Fibroblast of lung (primary cell): Measurements from ENCODE around the gene GRAMD2B.

Experiments
- CTCF ChIP-seq, 2 donors: IDR thresholded peaks in 1 of 2; conservative IDR thresholded peaks in 1 of 2; 1 replicate in 1 of 2; 2 replicates in 1 of 2; pipeline ENCODE4 v1.5.1; 2011 to 2012; ENCODE audit warnings: low read length in 2 of 2, control low read depth in 1 of 2, inconsistent platforms in 1 of 2, low read depth in 1 of 2, mild to moderate bottlenecking in 1 of 2
- EZH2 ChIP-seq: IDR thresholded peaks from 2 replicates; pipeline ENCODE4 v1.5.1; 2012; ENCODE audit warnings: low read length, control low read depth, mild to moderate bottlenecking; ENCODE audit errors: missing control alignments

- TF ChIP-seq EZH2 (no peak), CTCF (conservative IDR thresholded peaks at IDR 0.05 in 1 of 2, IDR thresholded peaks at IDR 0.05 in 1 of 2; ENCODE audit: low read depth in 1 of 2, low read length in 2 of 2) (no peak)
Measured at GRCh38 chr5:126516852-126517251, 93.6 kb downstream of the GRAMD2B start.
